B cell (primary cell): ENCODE measurements around the gene BNIPL. TPM values are rescaled to one million over a fixed set of nuclear protein-coding genes. Genes with fewer than 3 reads are reported as not detected.

Experiments used
- ATAC-seq: fragments of 200-7000 bp; cut with Tn5 transposase; one replicate; pipeline ENCODE4 v1.10.0; 2021; ENCODE audit warnings: low read depth, mild to moderate bottlenecking, moderate number of reproducible peaks, moderate library complexity
- CTCF ChIA-PET: fragments of 350-600 bp; sonication (Branson Sonifier 250); formaldehyde crosslinking; loops from one replicate; lab custom pipeline; 2021; ENCODE audit warnings: antibody characterized with exemption, inconsistent platforms; lab: Charles Lee
- POLR2A ChIA-PET: fragments of 350-600 bp; sonication (Branson Sonifier 250); formaldehyde crosslinking; loops from one replicate; lab custom pipeline; 2021; ENCODE audit warnings: antibody characterized with exemption; lab: Charles Lee
- DNase-seq: peaks from one replicate; pipeline ENCODE4 v3.0.0; 2013
- H2AFZ ChIP-seq: 2 replicates; pipeline ENCODE4 v1.6.1; 2012; ENCODE audit warnings: mild to moderate bottlenecking, low read depth, low read length; ENCODE audit not compliant: insufficient read depth, poor library complexity, severe bottlenecking
- H3K27ac ChIP-seq, 2 donors: 1 replicate in 1 of 2; 2 replicates in 1 of 2; pipeline ENCODE4 v1.5.1; 2012 to 2013; ENCODE audit warnings: low read length in 2 of 2, mild to moderate bottlenecking in 2 of 2, moderate library complexity in 1 of 2
- H3K27me3 ChIP-seq, 4 experiments: fragments of 200-600 bp in 1 of 4; sonication (generic) in 1 of 4; replicated peaks in 1 of 4; 1 replicate in 2 of 4; 2 replicates in 2 of 4; pipeline versions ENCODE4 v1.6.1 to v1.7.0; 2013 to 2016; ENCODE audit warnings: low read length in 3 of 4, mild to moderate bottlenecking in 2 of 4, mixed read lengths in 1 of 4, moderate library complexity in 1 of 4; ENCODE audit not compliant: insufficient read depth in 4 of 4, control insufficient read depth in 3 of 4; ENCODE audit errors: control extremely low read depth in 1 of 4
- H3K36me3 ChIP-seq, 2 experiments: replicated peaks in 1 of 2; 1 replicate in 1 of 2; 2 replicates in 1 of 2; pipeline versions ENCODE4 v1.6.1 to v1.7.1; 2013; ENCODE audit warnings: low read length in 1 of 2; ENCODE audit not compliant: insufficient read depth in 2 of 2, control insufficient read depth in 1 of 2; ENCODE audit errors: control extremely low read depth in 1 of 2, extremely low read depth in 1 of 2
- H3K4me1 ChIP-seq, 2 donors: fragments of 200-600 bp in 1 of 2; sonication (generic) in 1 of 2; 1 replicate in 1 of 2; 2 replicates in 1 of 2; pipeline versions ENCODE4 v1.5.1 to v1.6.1; 2013 to 2017; ENCODE audit warnings: low read length in 2 of 2; ENCODE audit not compliant: control insufficient read depth in 2 of 2, insufficient read depth in 2 of 2
- H3K4me2 ChIP-seq: replicated peaks from 2 replicates; pipeline ENCODE3; 2012; ENCODE audit warnings: mild to moderate bottlenecking, low read depth, low read length; ENCODE audit not compliant: poor library complexity, severe bottlenecking
- H3K4me3 ChIP-seq, 5 experiments: fragments of 200-600 bp in 1 of 5; sonication (generic) in 1 of 5; 1 replicate in 3 of 5; 2 replicates in 2 of 5; pipeline versions ENCODE4 v1.5.1 to v1.7.0; 2011 to 2016; ENCODE audit warnings: low read length in 4 of 5, mild to moderate bottlenecking in 4 of 5, low read depth in 2 of 5, control low read depth in 1 of 5, moderate library complexity in 1 of 5; ENCODE audit not compliant: insufficient read depth in 1 of 5; ENCODE audit errors: control extremely low read depth in 1 of 5, extremely low read depth in 1 of 5
- H3K79me2 ChIP-seq: fragments of 200-600 bp; sonication (generic); one replicate; pipeline ENCODE4 v1.6.0; 2016; ENCODE audit warnings: low read length; ENCODE audit not compliant: control insufficient read depth, insufficient read depth
- H3K9ac ChIP-seq: fragments of 200-600 bp; sonication (generic); 2 replicates; pipeline ENCODE4 v1.6.1; 2017; ENCODE audit warnings: mild to moderate bottlenecking, low read length, moderate library complexity
- H3K9me3 ChIP-seq, 3 donors: one replicate each; pipeline versions ENCODE4 v1.6.1 to v1.7.1; 2013; ENCODE audit warnings: low read length in 2 of 3; ENCODE audit not compliant: control insufficient read depth in 2 of 3, insufficient read depth in 1 of 3; ENCODE audit errors: control extremely low read depth in 1 of 3
- H4K20me1 ChIP-seq: 2 replicates; pipeline ENCODE4 v1.6.0; 2012; ENCODE audit warnings: mild to moderate bottlenecking, low read length; ENCODE audit not compliant: insufficient read depth, control insufficient read depth, poor library complexity, severe bottlenecking
- H3K27ac Mint-ChIP-seq: one replicate; pipeline ENCODE4 v1.8.0; 2021; ENCODE audit warnings: mixed read lengths
- H3K27me3 Mint-ChIP-seq: one replicate; pipeline ENCODE4 v1.8.0; 2021; ENCODE audit warnings: mixed read lengths
- H3K4me1 Mint-ChIP-seq: one replicate; pipeline ENCODE4 v1.8.0; 2021; ENCODE audit warnings: mixed read lengths
- H3K4me3 Mint-ChIP-seq: one replicate; pipeline ENCODE4 v1.8.0; 2021; ENCODE audit warnings: mixed read lengths
- H3K9me3 Mint-ChIP-seq: one replicate; pipeline ENCODE4 v1.8.0; 2022; ENCODE audit warnings: mixed read lengths; ENCODE audit not compliant: insufficient read depth
- CTCF ChIP-seq: fragments of 200-600 bp; IDR thresholded peaks from one replicate; pipeline ENCODE4 v1.8.0; 2022; ENCODE audit warnings: antibody characterized with exemption, mild to moderate bottlenecking
- EZH2 ChIP-seq: IDR thresholded peaks from 2 replicates; pipeline ENCODE4 v1.6.1; 2012; ENCODE audit warnings: borderline replicate concordance, low read depth, mild to moderate bottlenecking, moderate library complexity, low read length; ENCODE audit not compliant: insufficient read depth, poor library complexity, severe bottlenecking
- WGBS: methylation state at CpG from one replicate; pipeline ENCODE4 v1.1.5; 2013; ENCODE audit warnings: missing lambda C conversion rate; ENCODE audit not compliant: insufficient coverage; 5-methylcytosine and 5-hydroxymethylcytosine counted together
- intact Hi-C: fragments of 100-400 bp; cut with micrococcal nuclease; formaldehyde crosslinking; loops from one replicate; pipeline ENCODE4 v1.10.0; 2022
- polyA plus RNA-seq: library from polyadenylated mRNA; depleted of rRNA; stranded (reverse); fragments of >200 nt; gene quantifications from 2 replicates; pipeline ENCODE4 v1.2.3, GENCODE V29; 2012
- total RNA-seq, 2 donors: library from RNA; stranded (reverse); fragments of 120-200 nt in 1 of 2; gene quantifications; 1 replicate in 1 of 2; 2 replicates in 1 of 2; pipeline versions ENCODE4 v1.2.3 to v1.2.4, GENCODE V29; 2013 to 2022

The BNIPL gene
- total and polyA plus RNA-seq, 2 donors (not counting 1 experiment from before 2014, with no cell fraction given) = 0.81 to 2.5 TPM

GRCh38 chr1:151011154-151011850 is 25.1 kb upstream of the BNIPL start:
- Histone ChIP-seq H4K20me1 (no peaks in the 10 kb centered on the region), H3K27ac (no peak overlapping the region), H3K9me3 (no peaks in the 10 kb centered on the region), H3K4me1 (peaks cover 27 to 31% of the 10 kb centered on the region in 2 donors), H3K9ac (no peak overlapping the region), H3K27me3 (no peaks in the 10 kb centered on the region), H3K36me3 (peaks cover 3 to 10% of the 10 kb centered on the region in 2 experiments), H2AFZ (no peak overlapping the region), H3K4me2 (no peak overlapping the region), H3K4me3 (no peak overlapping the region), H3K79me2 (peaks cover 65% of the 10 kb centered on the region)
- 100% methylated on average over 2 of the region's 4 CpGs for WGBS
- Mint-ChIP-seq H3K4me1 (peaks cover 48% of the 10 kb centered on the region), H3K27ac (no peak overlapping the region), H3K4me3 (no peak overlapping the region), H3K27me3 (no peaks in the 10 kb centered on the region), H3K9me3 (no peaks in the 10 kb centered on the region)
- TF ChIP-seq CTCF (no peak), EZH2 (no peak)
- ATAC-seq (no peak), DNase-seq (no peak)
- CTCF ChIA-PET = interaction anchor here (0.9 to 1.1 kb wide), 3 partner anchors 10 to 27 kb away, joined by 3 read pairs; no protein-coding TSS in a partner anchor
- POLR2A ChIA-PET = interaction anchor here (0.7 kb wide), 1 partner anchor 884 kb away, joined by 3 read pairs; no protein-coding TSS in a partner anchor
- intact Hi-C loops = no loop called here
